ENCODE results near the gene PLA2G15.
"Not testable (repeated sequence)": the region's sequence is repeated elsewhere in the genome, so short reads cannot be mapped to it uniquely, and the experiment has no call there.

Gene PLA2G15

GRCh38 chr16:68279726-68280558 is 34.8 kb downstream of the PLA2G15 start:
- no peak for DNase-seq (ENCODE audit: low read depth, low spot score)

GRCh38 chr16:68281368-68282063 is 36.3 kb downstream of the PLA2G15 start:
- DNase-seq (ENCODE audit: low read depth, low spot score), result no peak

DNA sequence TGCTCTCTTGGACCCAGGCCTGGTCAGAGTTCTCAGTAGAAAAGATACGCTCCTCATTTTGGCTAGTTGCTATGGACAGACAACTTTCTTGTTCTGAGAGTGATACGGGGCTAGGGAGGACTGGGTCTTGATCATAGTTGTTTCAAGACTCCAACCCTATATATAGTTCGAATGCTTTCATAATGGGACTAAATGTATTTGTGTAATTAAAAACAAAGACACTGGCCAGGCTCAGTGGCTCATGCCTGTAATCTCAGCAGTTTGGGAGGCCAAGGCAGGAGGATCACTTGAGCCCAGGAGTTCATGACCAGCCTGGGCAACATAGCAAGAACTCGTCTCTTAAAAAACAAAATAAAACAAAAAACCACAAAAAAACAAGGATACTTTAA is 36.9 kb downstream of the PLA2G15 start:
- no peak for DNase-seq (ENCODE audit: low read depth, low spot score)

DNA sequence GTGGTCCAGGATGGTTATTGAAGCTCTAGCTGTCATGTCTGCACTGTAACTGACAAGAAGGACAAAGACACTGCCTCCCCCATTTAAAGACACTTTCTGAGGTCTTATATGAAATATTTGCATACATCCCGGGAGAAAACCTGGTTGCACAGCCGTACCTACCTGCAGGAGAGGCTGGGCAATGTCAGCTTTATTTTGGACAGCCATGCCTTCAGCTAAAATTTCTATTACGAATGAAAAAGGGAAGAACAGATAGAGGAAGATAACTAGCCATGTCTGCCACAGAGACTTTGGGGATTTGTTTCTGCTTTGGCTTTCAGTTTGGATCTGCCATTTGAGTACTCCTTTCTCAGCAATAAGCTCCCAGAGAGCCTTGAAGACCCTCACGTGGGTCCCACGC is 38.2 kb downstream of the PLA2G15 start:
- no peak for DNase-seq (ENCODE audit: low read depth, low spot score)

- no peak for DNase-seq (ENCODE audit: low read depth, low spot score)
Observed at GRCh38 chr16:68283801-68284598, 38.8 kb downstream of the PLA2G15 start.

- no peak for DNase-seq (ENCODE audit: low read depth, low spot score)
Observed at GRCh38 chr16:68284847-68285246, 39.7 kb downstream of the PLA2G15 start.

- DNase-seq (ENCODE audit: low read depth, low spot score), result no peak
Observed at GRCh38 chr16:68285683-68286082, 40.5 kb downstream of the PLA2G15 start.

GRCh38 chr16:68286153-68287074 is 41.2 kb downstream of the PLA2G15 start:
- DNase-seq (ENCODE audit: low read depth, low spot score), result no peak

- no peak for DNase-seq (ENCODE audit: low read depth, low spot score)
Observed at GRCh38 chr16:68287276-68288251, 42.4 kb downstream of the PLA2G15 start.

- no peak for DNase-seq (ENCODE audit: low read depth, low spot score)
Observed at GRCh38 chr16:68288252-68288650, 43.1 kb downstream of the PLA2G15 start.

- DNase-seq (ENCODE audit: low read depth, low spot score), result not testable (repeated sequence)
Observed at GRCh38 chr16:68288796-68289195, 43.6 kb downstream of the PLA2G15 start.

DNA sequence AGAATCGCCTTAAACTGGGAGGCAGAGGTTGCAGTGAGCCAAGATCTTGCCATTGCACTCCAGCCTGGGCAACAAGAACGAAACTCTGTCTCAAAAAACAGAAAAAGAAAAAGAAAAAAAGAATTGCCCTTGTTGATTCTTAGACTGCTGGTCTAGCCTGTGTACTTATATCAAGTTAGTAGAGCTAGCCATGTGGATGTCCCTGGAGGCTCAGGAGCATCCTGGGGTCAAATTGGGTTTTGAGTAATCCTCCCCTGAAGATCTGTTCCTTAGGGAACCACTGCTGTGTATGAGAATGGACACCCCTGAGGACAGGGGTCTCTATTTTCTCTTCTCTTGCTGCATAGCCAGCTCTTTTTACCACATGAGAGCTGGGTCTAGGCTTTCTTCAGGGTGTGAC is 44.0 kb downstream of the PLA2G15 start:
- DNase-seq (ENCODE audit: low read depth, low spot score), result no peak

DNA sequence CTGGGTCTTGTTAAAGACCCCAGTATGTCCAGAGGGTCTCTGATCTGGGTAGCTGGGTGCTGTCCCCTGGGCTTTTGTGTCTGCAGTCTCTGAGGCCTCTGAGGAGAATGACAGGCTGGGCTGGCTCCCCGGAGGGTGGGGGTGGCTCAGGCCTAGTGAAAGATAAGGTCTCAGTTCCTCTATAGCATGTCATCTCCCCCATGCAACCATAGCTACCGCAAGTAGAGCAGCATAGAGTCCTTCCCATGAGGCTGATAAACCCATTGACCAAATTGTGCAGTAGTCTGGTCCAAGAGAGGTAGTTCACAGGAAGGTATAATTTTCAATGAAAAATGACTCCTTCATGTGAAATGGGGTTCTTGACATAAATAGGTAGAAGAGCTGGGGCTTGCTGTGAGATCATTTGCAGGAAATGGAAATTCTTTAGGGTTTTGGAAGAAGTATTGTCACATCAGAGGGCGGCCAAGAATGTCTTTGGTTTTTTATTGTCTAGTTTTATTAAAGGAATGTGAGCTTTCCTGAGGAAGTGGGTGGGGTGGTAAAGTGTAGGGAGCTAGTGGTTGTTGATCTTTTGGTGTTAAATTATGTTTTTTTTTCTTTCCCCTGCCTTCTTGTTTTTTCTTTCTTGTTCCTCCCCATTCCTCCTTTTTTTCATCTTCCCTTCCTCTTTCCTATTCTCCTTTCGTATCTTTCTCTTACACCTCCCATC is 44.6 kb downstream of the PLA2G15 start:
- DNase-seq (ENCODE audit: low read depth, low spot score), result no peak

GRCh38 chr16:68290450-68290849 is 45.3 kb downstream of the PLA2G15 start:
- DNase-seq (ENCODE audit: low read depth, low spot score), result no peak

DNA sequence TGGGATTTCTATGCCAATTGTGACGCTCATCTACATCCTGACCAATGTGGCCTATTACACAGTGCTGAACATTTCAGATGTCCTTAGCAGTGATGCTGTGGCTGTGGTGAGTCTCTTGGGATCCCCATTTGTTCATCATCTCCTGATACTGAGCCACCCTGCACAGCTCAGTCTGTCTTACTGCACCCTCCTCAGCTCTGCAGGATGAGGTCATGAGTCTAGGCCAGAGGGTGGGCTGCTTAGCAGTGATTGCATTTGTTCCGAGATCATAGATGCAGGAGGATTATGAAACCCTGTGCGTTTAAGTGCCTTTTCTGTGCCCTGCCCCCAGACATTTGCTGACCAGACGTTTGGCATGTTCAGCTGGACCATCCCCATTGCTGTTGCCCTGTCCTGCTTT is 46.1 kb downstream of the PLA2G15 start:
- DNase-seq (ENCODE audit: low read depth, low spot score), result no peak

- DNase-seq (ENCODE audit: low read depth, low spot score), result no peak
Observed at GRCh38 chr16:68292425-68292824, 47.3 kb downstream of the PLA2G15 start.

DNA sequence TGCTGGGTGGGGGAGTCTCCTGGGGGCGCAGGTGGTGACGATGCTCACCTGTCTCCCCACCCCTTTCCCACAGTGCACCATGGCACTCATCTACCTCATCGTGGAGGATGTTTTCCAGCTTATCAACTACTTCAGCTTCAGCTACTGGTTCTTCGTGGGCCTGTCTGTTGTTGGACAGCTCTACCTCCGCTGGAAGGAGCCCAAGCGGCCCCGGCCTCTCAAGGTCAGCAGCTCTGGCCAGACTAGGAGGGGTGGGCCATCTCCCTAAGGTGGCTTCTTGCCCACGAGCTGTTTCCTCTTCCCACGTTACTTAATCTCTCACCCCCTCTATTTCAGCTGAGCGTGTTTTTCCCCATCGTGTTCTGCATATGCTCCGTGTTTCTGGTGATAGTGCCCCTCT is 51.1 kb downstream of the PLA2G15 start:
- DNase-seq (ENCODE audit: low read depth, low spot score), result no peak

- DNase-seq (ENCODE audit: low read depth, low spot score), result no peak
Observed at GRCh38 chr16:68296693-68297092, 51.5 kb downstream of the PLA2G15 start.

DNA sequence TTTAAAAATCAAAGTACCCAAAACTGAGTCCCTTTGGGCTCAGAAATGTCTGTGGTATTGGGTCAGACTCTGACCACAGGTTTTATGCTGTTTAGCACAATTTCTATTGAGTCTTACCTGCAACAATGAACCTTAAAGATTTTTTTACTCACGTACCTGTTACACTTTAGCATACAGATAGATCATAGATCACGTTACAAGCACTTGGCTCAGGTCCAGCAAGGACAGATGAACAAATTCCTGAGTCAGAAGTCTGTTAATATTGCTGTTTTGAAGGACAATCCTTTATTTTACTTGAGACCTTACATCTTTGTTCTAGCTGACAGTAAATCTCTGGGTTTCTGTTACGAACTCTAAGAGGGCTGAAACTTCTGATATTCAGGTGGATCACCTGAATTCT is 52.7 kb downstream of the PLA2G15 start:
- DNase-seq (ENCODE audit: low read depth, low spot score), result no peak

Measured in activated naive CD8-positive, alpha-beta T cell treated with anti-CD3 and anti-CD28 coated beads, Interleukin-2, amount 50 U/mL, for 16 hours (primary cell).